Measurements from ENCODE around the gene PODXL.
"Not testable (repeated sequence)": the region's sequence is repeated elsewhere in the genome, so short reads cannot be mapped to it uniquely, and the experiment has no call there.

Gene PODXL

DNA sequence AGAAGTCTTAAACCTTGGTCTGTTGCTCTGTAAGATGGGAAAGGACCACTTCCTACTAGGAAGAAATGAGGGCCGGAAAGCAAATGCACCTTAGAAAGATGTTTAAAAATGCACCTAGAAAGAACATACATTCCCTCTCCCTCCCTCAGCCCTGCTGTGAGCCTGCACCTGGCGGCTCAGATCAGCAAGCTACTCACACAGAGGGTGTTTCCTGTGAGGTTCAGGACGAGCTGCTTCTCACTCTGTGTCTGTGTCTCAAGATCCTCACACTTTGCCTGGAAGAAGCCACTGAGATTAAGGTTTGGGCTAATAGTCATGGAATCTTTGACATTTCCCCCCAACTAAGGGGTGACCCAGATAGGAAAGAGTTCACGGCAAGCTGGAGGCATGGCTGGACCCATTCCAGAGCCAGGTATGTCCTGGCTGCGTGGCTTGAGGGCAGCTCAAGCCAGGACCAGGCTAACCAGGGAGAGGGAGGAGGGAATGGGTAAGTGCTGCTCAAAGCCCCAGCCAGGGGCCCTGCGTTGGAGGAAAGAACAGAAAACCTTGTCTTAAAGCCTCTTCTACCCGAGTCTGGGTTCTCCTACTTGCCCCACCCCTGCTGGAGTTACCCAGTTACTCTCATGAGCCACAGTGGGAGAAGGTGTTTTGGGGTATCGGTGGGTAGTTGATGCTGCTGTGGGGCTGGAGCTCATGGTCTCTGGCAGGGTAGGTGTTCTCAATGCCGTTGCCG, 47.5 kb downstream of the PODXL start:
- DNase-seq = no peak

DNA sequence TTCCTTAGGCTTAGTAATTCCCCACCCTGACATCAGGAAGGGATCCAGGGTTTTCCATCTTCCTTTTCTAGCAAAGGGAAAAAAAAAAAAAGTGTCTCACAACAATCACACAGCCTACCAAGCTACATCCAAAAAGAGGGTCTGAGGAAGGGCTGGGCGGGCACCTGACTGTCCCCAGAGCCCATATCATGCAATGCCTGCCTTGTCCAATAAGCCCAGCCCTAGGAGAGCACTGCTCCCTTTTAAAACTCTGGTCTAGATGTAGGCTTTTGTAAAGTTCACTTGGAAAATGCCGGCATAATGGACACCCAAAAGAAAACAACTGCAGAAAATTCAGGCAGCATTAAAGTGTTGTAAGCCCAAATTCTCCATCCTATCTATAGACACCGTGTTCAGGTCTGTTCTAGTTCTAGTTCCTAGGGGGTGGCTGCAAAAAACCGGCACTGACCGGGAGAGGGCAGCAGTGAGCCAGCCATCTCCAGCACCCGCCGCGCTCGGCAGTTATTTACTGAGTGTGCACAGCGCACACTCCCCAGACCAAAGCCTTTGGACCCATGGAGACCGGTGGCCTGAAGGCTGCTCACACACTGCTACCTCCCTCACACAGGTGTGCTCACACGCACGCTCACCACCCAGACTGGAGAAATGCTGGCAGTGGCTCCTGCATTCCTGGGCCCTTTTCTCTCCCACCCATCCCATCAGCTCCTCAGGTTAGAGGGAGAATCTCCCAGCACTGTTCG, 48.7 kb downstream of the PODXL start:
- DNase-seq = no peak

DNA sequence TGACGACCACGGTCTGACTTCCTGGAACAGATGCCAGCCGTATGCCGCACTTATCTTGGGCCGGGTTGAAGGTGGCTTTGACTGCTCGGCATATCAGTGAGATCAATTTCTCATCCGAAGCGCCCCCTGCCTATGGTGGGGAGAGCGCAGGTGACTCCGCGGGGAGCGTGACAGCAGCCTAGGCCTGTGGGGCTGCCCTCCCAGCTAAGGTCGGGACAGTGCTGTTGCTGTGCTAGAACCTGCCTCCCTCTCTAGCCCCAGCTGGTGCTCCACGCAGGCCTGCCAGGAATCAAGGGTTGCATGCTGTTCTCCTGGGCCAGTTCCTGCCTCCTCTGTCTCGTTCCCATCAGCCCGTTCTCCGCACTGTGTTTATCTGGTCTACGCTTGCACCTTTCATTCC, 49.8 kb downstream of the PODXL start:
- no peak for DNase-seq

DNA sequence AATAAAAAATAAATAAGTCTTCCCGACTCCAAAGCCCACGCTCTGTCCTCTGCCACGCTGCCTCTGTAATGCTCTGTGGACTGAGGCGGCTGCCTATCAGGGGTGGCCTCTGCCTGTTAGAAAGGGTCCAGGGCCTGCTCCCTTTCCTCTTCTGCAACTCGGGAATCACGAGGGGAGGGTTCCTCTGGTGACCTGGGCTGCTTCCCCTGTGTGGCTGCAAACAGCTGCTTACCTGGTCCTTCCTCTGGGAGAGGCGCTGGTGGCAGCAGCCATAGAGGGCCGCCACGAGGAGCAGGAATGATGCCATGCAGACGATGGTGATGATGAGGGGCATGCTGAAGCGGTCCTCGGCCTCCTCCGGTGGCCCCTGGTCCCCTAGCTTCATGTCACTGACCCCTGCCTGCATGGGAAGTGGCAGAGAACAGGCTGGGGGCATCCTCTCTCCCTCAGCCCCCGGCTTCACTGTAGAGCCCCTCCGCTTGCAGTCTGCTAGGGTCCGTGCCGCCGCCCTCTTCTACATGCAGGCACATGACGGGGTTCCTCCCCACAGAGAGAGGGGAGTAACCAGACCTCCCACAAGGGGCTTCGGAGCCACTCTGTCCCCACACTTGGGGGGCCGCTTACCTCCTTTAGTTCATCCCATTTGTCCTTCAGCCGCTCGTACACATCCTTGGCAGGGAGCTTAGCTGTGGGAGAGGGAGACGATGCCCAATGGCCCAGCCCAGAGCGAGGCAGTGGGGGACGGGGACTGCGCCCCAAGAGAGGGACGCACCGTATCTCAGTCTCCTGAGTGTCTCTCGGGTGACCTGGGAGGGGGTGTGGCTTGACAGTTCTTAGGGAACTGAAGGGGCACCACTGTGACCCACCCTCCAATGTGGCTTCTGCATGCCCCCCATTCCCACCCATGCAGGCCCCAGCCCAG, 50.5 kb downstream of the PODXL start:
- no peak for DNase-seq

DNA sequence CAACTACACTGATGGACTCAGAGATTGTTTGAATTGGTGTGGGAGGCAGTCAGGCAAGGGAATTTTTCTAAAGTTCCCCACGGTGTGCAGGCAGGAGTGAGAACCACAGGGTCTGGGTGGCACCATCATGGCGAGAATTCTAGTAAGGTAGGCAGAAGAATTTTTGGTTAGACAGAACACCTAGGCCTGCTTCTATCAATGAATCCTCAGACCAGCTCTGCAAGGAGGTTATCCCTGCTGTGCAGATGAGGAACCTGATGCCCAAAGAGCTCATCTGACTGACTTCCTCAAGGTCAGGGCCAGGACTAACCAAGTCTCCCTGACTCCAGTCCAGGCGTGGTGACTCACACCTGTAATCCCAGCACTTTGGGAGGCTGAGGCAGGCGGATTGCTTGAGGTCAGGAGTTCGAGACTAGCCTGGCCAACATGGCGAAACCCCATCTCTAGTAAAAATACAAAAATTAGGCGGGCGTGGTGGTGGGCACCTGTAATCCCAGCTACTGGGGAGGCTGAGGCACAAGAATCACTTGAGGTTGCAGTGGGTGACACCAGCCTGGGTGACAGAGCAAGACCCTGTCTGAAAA, 51.3 kb downstream of the PODXL start:
- not testable (repeated sequence) for DNase-seq

DNA sequence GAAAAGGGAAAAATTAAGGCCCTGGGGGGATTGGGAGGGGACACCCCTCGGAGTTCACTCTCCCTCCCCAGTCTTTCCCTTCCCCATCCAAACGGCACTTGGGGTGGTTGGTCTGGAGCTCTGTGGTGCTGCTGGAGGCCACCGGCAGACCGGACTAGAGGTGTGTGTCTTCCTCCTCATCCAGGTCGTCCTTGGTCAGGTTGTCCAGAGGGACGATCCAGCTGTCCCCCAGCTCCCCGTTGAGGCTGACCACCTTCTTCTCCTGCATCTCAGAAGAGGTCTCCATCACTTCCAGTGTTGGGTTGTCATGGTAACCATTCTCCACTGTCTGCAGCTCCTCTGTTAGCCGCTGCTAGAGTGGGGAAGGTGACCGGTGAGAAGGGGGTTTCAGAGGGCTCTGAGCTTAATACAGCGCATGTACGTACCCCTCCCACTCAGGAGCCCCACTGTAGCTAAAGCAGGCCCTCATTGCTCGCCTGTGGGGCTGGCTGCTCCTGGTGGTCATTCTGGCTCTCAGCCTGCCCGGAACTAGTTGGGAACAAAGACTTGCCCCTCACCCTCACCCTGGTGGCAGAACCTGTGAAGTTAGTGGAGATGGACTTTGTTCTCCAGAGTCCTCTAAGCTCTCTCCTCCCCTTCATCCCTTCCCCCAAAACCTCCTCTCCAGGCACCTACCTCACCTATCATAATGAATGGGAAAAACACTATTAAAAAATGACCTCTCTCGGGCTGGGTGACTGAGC, 52.1 kb downstream of the PODXL start:
- no peak for DNase-seq

DNA sequence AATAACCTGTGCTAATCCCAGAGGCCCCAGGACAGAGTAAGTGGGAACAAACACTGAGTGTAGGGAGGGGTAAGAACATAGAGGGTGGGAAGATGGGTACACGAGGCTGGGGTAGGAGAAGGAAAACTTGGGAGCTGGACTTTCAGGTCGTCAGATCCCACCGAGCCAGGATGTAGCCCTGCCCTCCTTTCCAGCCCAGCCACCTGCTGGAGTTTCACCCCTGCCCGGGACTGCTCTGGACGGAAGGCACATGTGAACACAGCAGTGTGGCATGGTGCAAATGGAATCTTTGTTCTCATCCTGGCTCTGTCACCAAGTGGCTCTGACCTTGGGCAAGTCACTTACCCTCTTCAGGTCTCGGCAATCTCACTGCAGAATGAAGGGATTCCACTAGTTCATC, 52.8 kb downstream of the PODXL start:
- no peak for DNase-seq

DNA sequence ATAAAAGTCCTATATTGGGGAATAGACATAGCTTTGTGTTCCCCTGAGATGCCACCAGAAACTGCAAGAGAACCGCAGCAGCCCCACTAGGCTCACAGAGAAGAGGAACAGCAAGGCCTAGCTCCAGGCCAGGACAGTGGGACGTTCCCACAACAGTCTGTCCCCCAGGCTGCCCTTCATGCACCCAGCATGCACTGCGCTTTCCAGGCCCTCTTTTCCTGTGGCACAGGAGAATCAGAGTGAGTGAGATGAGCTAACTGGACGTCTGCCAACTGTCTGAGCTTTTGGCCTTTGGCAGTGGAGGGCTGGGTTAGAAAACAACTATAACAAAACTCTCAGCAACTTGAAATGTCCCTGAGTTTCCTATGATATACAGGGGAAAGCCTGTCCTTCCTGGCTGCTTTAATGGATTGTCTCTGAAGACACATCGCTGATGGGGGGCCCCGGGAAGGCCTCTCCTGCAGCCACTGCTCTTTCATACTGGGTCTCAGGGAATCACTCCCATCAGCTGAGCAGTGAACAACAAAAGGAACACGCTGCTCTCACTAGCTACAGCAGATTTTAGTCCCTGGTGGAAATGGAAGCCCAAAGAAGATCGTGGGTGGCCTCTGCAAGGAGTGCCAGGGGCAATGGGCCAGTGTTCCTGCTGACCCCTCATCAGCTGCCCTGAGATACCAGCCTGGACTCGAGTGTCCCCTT, 53.5 kb downstream of the PODXL start:
- no peak for DNase-seq

DNA sequence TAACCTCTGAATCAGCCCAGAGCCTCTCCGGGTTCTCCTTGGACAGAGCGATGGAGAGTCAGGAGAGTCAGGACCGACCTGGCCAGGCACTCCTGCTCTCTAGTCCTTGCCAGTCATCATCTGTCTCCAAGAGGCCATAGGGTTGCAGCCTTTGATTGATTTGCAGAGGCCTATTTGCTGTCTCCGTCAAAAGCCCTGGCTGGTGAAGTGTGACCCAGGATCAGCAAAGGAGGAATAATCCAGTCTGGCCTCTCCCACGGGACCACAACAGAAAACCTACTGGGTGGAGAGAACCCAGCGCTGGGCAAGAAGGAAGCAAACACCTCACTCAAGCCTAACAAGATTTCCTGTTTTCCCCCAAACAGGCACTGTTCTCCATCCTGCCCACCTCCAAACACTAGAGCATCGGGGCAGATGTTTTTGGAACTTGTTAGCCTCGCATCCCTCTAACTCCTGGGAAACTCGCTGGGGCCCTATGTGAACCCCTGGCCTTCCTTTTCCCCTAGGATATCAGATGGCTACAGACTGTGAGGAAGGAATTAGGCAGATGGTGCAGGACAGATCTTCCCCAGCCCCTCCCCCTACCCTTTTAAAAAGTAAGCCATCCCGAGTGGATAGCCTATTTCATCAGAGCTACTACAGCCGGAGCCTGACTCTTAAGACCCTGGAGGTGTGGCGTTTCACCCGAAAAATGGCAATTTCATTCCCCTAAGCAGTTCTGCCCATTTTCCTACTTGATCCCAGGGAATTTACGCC, 54.3 kb downstream of the PODXL start:
- DNase-seq = no peak

DNA sequence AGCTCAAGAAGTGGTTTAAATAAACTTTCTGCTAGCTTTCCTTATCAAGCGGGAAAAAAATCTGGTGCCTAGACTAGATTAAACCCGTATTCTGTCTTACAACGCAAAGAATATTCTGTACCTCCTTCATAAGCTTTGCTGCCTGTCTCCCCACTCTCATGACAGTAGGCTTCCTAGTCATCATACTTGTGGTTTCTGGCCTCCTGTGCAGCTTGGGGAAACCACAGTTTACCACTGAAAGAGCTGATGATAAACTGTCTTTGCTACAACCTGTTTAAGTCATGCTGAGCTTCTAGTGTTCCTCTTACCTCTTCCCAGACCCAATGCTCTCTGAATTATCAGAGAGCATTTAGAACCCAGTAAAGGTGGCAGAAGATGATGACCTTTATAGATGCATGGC, 55.0 kb downstream of the PODXL start:
- no peak for DNase-seq

DNA sequence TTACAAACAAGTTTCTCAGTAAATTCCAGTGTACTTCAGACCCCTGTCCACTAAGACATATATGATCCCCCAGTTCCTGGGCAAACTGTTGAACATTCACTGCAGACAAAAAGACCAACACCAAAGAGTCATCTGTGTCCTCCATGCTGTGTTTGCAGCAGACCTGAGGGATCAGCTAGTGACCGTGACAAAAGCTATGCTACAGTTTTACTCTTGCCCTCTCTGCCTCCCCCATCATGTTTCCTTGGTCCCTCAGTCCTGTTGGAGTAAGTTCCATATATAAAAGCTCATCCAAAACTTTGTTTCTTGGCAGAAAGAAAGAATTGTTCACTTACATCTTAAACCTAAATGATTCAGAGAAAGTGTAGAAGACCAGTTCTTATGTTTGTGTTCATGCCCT, 56.1 kb downstream of the PODXL start:
- no peak for DNase-seq

DNA sequence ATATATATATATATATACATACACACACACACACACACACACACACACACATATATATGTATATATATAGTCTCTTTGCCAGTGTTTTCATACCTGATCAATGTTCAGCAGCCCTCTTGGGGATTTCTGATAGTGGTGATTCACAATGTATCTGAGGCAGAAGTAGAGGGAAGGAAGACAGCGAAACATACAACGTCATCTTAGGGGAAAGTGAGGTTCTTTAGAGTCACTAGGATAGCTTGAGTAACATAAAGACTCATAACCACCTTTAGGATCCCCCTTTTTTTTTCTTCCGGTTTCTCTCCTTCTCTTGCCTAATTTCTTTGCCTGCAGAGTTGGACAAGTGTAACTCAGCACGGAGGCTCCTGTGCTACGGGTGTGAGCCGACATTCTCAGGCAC, 56.6 kb downstream of the PODXL start:
- no peak for DNase-seq

DNA sequence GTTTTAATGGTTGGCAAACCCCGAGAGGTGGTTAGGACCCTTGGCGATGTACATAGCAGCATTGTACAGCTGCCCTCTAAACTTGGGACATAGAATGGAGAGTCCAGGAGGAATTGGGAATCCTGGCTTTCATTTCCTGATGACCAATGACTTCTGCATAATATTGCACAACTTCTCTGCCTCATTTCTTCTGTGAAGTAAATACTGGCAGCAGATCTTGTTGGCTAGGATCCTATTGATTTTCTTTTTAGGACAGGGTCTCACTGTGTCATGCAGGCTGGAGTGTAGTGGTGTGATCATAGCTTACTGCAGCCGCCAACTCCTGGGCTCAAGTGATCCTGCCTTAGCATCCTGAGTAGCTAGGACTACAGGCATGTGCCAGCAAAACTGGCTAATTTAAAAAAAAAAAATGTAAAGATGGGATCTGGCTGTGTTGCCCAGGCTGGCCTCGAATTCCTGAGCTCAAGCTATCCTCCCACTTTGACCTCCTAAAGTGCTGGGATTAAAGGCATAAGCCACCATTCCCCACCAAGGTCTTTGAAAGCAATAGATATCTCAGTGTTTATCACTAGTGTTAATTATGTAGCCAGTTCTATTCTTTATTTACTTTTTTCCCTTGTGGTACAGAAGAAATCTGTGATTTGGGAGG, 58.1 kb downstream of the PODXL start:
- no peak for DNase-seq

DNA sequence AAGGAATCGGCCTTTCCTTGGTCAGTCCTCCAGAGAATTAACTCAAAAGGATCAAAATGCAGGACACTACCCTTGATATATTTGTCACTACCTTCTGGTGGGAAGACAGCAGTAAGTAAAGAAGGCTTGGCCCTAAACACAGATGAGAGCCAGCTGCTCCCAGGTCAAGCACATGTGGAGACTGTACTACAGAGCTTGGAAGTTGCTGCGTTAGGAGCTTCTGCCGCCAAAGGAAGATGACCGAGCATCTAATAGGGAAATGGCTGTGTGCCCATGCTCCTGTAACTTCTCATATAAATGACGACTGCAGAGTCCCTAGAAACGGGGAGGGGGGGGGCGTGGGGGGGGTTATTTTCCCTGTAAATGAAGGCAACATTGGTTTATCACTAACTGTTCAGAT, 59.0 kb downstream of the PODXL start:
- no peak for DNase-seq

DNA sequence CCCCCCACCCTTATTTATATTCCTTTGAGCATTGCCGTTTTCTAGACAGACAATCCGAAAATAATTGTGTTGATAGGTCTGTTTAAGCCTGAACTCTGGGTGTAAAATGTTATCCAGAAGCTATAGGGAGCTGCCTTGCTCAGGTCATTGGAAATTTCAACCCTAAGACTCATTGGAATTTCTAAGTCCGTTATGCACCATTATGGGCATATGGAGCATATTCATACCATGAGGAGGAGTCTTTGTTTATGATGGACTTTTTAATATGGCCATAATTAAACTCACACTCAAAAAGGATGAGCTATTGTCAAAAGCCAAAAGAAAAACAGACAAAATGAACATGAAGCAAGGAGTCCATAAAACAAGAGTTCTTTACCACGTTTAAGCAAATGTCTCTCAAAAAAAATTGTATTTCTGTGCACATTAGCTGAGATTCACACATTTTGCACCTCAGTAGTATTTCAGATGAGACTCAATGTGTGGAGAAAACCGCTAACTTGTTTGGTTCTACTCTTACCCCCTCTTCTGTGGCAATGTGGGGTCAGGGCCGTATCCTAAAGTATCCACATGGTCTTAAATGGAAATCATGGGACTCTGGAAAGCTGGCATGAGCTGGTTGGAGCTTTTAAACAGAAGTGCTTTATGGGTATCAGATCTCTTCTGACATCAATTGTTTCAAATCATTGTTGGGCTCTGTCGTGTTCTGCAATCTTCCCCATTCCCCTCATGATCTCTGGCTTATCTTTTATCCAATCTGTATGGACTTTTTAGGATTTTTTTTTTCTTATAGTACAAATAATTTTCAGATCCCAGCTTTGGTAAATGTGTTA, 60.5 kb downstream of the PODXL start:
- DNase-seq = no peak

DNA sequence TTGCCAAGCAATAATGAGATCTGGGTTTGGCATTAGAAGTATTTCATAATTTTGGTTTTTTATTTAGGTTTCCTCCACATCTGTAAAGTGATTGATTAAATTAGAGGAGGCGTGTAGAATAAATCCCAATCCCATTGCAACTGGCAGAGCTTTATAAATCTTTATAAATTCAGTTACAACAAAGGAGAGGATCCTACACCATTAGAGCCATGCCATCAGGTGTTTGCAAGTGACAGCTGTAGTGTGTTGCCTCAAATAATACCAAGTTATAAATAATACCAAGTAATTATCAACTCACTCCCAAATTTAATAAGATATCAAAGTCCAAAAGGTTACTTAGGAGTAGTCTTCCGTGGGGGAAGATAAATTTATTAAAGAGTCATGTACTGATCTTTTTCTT, 62.2 kb downstream of the PODXL start:
- no peak for DNase-seq

DNA sequence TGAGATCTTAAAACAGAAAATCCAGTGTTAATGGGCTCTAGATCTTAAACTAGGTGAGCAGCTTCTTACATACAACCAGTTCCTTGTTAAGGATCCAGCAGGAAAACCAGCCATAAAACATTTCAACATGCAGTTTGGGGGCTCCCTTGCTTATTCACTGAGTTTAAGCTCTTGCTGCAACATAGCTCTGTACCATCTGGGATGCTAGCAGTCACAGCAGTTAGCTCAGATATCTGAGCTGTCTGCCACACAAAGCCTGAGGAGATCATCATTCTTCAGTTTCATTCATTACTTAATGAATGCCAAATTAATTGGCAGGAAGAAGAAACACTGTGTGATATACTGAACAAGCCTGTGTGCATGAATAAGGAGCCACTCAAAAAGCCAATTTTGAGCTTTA, 62.8 kb downstream of the PODXL start:
- no peak for DNase-seq

DNA sequence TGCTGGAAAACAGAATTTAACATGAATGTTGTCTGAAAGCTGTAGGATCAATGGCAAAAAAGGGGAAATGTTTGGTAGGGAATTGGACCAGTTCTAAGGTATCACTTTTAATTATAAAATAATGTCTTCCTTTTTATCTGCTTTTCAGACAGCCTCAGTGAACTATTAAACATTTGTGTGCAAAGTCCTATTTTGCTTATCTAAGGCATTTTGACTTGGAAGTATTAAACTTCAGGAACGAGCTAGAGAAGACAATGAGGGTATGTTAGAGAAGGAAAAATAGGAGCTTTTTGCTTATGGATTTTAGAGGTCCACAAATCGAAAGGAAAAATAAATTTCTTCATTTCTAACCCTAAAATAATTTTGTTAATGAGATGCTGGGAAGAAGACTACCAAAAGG, 63.3 kb downstream of the PODXL start:
- no peak for DNase-seq

DNA sequence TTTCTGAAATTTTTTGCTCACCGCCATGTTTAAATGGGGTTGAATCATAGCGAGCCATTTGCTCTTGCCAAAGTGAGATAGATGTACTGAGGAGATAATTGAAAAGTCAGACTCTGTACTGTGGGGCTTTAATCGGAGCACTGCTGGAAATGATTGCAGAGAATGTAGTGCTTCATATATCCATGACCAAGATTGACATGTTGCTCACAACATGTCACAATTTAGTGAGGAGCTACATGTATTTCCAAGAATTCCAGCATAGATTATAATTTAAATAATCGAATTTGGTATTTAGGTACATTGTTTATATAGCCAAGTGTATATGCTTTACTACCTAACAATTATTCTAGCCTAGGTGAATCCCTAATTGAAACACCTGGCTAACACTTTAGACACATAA, 66.5 kb downstream of the PODXL start:
- DNase-seq = no peak

DNA sequence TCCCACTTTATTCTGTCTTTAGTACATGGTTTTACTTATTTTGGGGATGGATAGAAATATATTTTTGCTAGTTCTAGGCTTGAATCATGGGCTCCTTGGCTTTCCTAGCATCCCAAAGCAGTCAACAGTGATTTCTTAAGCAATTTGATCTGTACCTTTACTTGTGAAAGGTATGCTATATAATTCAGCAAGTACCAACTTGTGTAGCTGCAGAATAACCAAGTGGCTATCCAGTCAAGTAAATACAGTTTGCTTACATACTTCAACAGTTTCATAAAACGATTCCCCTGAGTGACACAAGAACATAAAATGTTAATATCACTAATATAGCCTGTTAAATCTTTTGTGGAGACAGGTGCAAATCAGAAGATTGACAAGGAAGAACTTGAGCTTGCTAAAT, 67.2 kb downstream of the PODXL start:
- no peak for DNase-seq

Data from GF-D8 (cell line).